ENCODE measurements around the gene GPX5.
"Not testable (repeated sequence)": the region's sequence is repeated elsewhere in the genome, so short reads cannot be mapped to it uniquely, and the experiment has no call there.

The GPX5 gene

GRCh38 chr6:28517964-28518363, 7.7 kb upstream of the GPX5 start:
- no peak for DNase-seq

- no peak for DNase-seq
Observed at GRCh38 chr6:28522594-28523240, 3.0 kb upstream of the GPX5 start.

GRCh38 chr6:28523241-28523622, 2.4 kb upstream of the GPX5 start:
- DNase-seq, result peak; percentile 23

- DNase-seq, result no peak
Observed at GRCh38 chr6:28530777-28531176, 5.1 kb downstream of the GPX5 start.

GRCh38 chr6:28531479-28532128, 5.9 kb downstream of the GPX5 start:
- no peak for DNase-seq

GRCh38 chr6:28534306-28534705, 8.6 kb downstream of the GPX5 start:
- no peak for DNase-seq

GRCh38 chr6:28534875-28535274, 9.2 kb downstream of the GPX5 start:
- DNase-seq, result no peak

GRCh38 chr6:28537065-28537464, 11.4 kb downstream of the GPX5 start:
- DNase-seq, result no peak

- DNase-seq, result peak; percentile 60
Observed at GRCh38 chr6:28537509-28538140, 11.9 kb downstream of the GPX5 start.

GRCh38 chr6:28541996-28542395, 16.3 kb downstream of the GPX5 start:
- no peak for DNase-seq

GRCh38 chr6:28542440-28543296, 17.0 kb downstream of the GPX5 start:
- peak; percentile 63 for DNase-seq

- peak; percentile 10 for DNase-seq
Observed at GRCh38 chr6:28543651-28544610, 18.2 kb downstream of the GPX5 start.

GRCh38 chr6:28545955-28546354, 20.3 kb downstream of the GPX5 start:
- no peak for DNase-seq

GRCh38 chr6:28547003-28547402, 21.3 kb downstream of the GPX5 start:
- not testable (repeated sequence) for DNase-seq

- DNase-seq, result no peak
Observed at GRCh38 chr6:28551891-28552666, 26.4 kb downstream of the GPX5 start.

GRCh38 chr6:28553384-28553985, 27.8 kb downstream of the GPX5 start:
- no peak for DNase-seq

GRCh38 chr6:28553986-28554881, 28.6 kb downstream of the GPX5 start:
- no peak for DNase-seq

- no peak for DNase-seq
Observed at GRCh38 chr6:28555136-28555535, 29.5 kb downstream of the GPX5 start.

- DNase-seq, result no peak
Observed at GRCh38 chr6:28558629-28559028, 32.9 kb downstream of the GPX5 start.
